ENCODE data around the gene SEMA3C.

Gene SEMA3C

GRCh38 chr7:80819503-80819902 lies 99.3 kb downstream of the SEMA3C start:
- no peak for DNase-seq

GRCh38 chr7:80818181-80818580 lies 100.7 kb downstream of the SEMA3C start:
- no peak for DNase-seq

GRCh38 chr7:80816806-80817205 lies 102.0 kb downstream of the SEMA3C start:
- no peak for DNase-seq

- no peak for DNase-seq
Observed at GRCh38 chr7:80815733-80816132, 103.1 kb downstream of the SEMA3C start.

- no peak for DNase-seq
Observed at GRCh38 chr7:80809545-80809944, 109.3 kb downstream of the SEMA3C start.

GRCh38 chr7:80807166-80807900 lies 111.5 kb downstream of the SEMA3C start:
- DNase-seq, result no peak

- no peak for DNase-seq
Observed at GRCh38 chr7:80806663-80807062, 112.2 kb downstream of the SEMA3C start.

GRCh38 chr7:80804589-80804988 lies 114.3 kb downstream of the SEMA3C start:
- no peak for DNase-seq

GRCh38 chr7:80802527-80802926 lies 116.3 kb downstream of the SEMA3C start:
- no peak for DNase-seq

- DNase-seq, result no peak
Observed at GRCh38 chr7:80794631-80795573, 123.9 kb downstream of the SEMA3C start.

- no peak for DNase-seq
Observed at GRCh38 chr7:80791509-80791929, 127.3 kb downstream of the SEMA3C start.

GRCh38 chr7:80790877-80791276 lies 128.0 kb downstream of the SEMA3C start:
- no peak for DNase-seq

- DNase-seq, result no peak
Observed at GRCh38 chr7:80787721-80788120, 131.1 kb downstream of the SEMA3C start.

GRCh38 chr7:80785961-80786536 lies 132.8 kb downstream of the SEMA3C start:
- no peak for DNase-seq

GRCh38 chr7:80785276-80785675 lies 133.6 kb downstream of the SEMA3C start:
- DNase-seq, result no peak

GRCh38 chr7:80783678-80784327 lies 135.0 kb downstream of the SEMA3C start:
- DNase-seq, result no peak

- DNase-seq, result no peak
Observed at GRCh38 chr7:80783186-80783677, 135.6 kb downstream of the SEMA3C start.

GRCh38 chr7:80781561-80781979 lies 137.3 kb downstream of the SEMA3C start:
- no peak for DNase-seq

GRCh38 chr7:80781146-80781545 lies 137.7 kb downstream of the SEMA3C start:
- DNase-seq, result no peak

GRCh38 chr7:80779456-80779855 lies 139.4 kb downstream of the SEMA3C start:
- DNase-seq, result no peak

GRCh38 chr7:80775897-80776296 lies 143.0 kb downstream of the SEMA3C start:
- no peak for DNase-seq

- no peak for DNase-seq
Observed at GRCh38 chr7:80775482-80775881, 143.4 kb downstream of the SEMA3C start.

- no peak for DNase-seq
Observed at GRCh38 chr7:80774843-80775242, 144.0 kb downstream of the SEMA3C start.
